SU-DHL-6 (cell line): ENCODE results near the gene ZNF579.

ENCODE experiments used
- H2AFZ ChIP-seq: fragments of 200-600 bp; sonication (generic); 2 replicates; pipeline ENCODE4 v1.6.1; 2014; ENCODE audit warnings: low read depth, mild to moderate bottlenecking, moderate library complexity, mixed read lengths, antibody characterized with exemption, low read length; ENCODE audit not compliant: severe bottlenecking
- H3F3A ChIP-seq: fragments of 200-600 bp; shearing (Covaris generic); 2 replicates; pipeline ENCODE4 v1.6.0; 2016; ENCODE audit warnings: antibody characterized with exemption, mild to moderate bottlenecking; ENCODE audit not compliant: insufficient read depth
- H3K27ac ChIP-seq: fragments of 200-600 bp; sonication (generic); 2 replicates; pipeline ENCODE4 v1.5.1; 2016; ENCODE audit warnings: low read depth, mild to moderate bottlenecking, low read length, moderate library complexity, mixed read lengths
- H3K27me3 ChIP-seq: fragments of 200-600 bp; sonication (generic), shearing (Covaris generic); 2 replicates; pipeline ENCODE4 v1.6.0; 2014; ENCODE audit warnings: mild to moderate bottlenecking, low read length
- H3K36me3 ChIP-seq: fragments of 200-600 bp; sonication (generic); 2 replicates; pipeline ENCODE4 v1.6.1; 2014; ENCODE audit warnings: mild to moderate bottlenecking, low read length, mixed read lengths
- H3K4me2 ChIP-seq: fragments of 300-600, 200-600 bp; shearing (Covaris generic), sonication (generic); 2 replicates; pipeline ENCODE4 v1.6.0; 2014; ENCODE audit warnings: low read length, low read depth, mild to moderate bottlenecking; ENCODE audit not compliant: poor library complexity, severe bottlenecking
- H3K4me3 ChIP-seq: fragments of 200-600 bp; sonication (generic); 2 replicates; pipeline ENCODE4 v1.5.1; 2014; ENCODE audit warnings: antibody characterized with exemption, low read length, mild to moderate bottlenecking, mixed read lengths; ENCODE audit not compliant: insufficient read depth, poor library complexity, severe bottlenecking
- H3K79me2 ChIP-seq: fragments of 200-600 bp; sonication (generic); 2 replicates; pipeline ENCODE4 v1.6.1; 2014; ENCODE audit warnings: mild to moderate bottlenecking, low read length, moderate library complexity; ENCODE audit not compliant: insufficient read depth
- H3K9ac ChIP-seq: fragments of 200-600 bp; sonication (generic); 2 replicates; pipeline ENCODE4 v1.7.0; 2014; ENCODE audit warnings: mild to moderate bottlenecking, low read length
- H3K9me2 ChIP-seq: fragments of 200-600 bp; sonication (generic); replicated peaks from 2 replicates; pipeline ENCODE4 v1.6.1; 2014; ENCODE audit warnings: low read length; ENCODE audit not compliant: insufficient read depth
- H3K9me3 ChIP-seq: fragments of 200-600 bp; sonication (generic); 2 replicates; pipeline ENCODE4 v1.6.1; 2014; ENCODE audit warnings: low read length, mixed read lengths; ENCODE audit not compliant: insufficient read depth
- H4K20me1 ChIP-seq: fragments of 200-600 bp; sonication (generic); 2 replicates; pipeline ENCODE4 v1.6.1; 2014; ENCODE audit warnings: low read depth, mild to moderate bottlenecking, antibody characterized with exemption, low read length, moderate library complexity, mixed read lengths
- EZH2phosphoT487 ChIP-seq: fragments of 200-600 bp; sonication (generic), shearing (Covaris generic); conservative IDR thresholded peaks from 2 replicates; pipeline ENCODE4 v1.6.1; 2018; ENCODE audit warnings: mild to moderate bottlenecking, antibody characterized with exemption, low read length, moderate library complexity, mixed read lengths
- TF ChIP-seq, protein P1 (sequence below): fragments of 200-600 bp; sonication (generic); IDR thresholded peaks from one replicate; pipeline ENCODE4 v1.5.1; 2017; ENCODE audit warnings: antibody characterized with exemption, mild to moderate bottlenecking, low read length, moderate library complexity; ENCODE audit not compliant: insufficient read depth, poor library complexity, severe bottlenecking

The ZNF579 gene

DNA sequence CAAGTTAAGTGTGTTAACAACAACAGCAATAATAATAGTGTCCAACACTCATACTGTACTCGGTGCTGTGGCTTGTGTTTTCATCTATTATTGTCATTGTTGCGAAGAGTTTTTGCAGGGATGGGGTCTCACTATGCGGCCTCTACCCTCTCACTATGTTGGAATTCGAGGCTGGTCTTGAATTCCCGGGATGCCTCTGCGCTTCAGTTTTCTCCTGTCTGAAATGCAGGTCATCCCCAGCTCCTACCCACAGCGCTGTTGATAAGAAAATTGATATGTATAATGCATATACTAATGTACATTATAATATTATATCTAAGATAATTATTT is 30.4 kb downstream of the ZNF579 start:
- Histone ChIP-seq H3K9me3 (no peaks in the 10 kb centered on the region), H3K9ac (no peak overlapping the region), H3K36me3 (no peaks in the 10 kb centered on the region), H3K4me2 (no peak overlapping the region), H3K27me3 (no peaks in the 10 kb centered on the region), H3K79me2 (no peaks in the 10 kb centered on the region), H3K4me3 (no peak overlapping the region), H3F3A (no peaks in the 10 kb centered on the region), H3K9me2 (no peaks in the 10 kb centered on the region), H2AFZ (no peak overlapping the region), H3K27ac (no peak overlapping the region), H4K20me1 (no peaks in the 10 kb centered on the region)
- TF ChIP-seq EZH2phosphoT487, result no peak
- TF ChIP-seq, protein P1, sequence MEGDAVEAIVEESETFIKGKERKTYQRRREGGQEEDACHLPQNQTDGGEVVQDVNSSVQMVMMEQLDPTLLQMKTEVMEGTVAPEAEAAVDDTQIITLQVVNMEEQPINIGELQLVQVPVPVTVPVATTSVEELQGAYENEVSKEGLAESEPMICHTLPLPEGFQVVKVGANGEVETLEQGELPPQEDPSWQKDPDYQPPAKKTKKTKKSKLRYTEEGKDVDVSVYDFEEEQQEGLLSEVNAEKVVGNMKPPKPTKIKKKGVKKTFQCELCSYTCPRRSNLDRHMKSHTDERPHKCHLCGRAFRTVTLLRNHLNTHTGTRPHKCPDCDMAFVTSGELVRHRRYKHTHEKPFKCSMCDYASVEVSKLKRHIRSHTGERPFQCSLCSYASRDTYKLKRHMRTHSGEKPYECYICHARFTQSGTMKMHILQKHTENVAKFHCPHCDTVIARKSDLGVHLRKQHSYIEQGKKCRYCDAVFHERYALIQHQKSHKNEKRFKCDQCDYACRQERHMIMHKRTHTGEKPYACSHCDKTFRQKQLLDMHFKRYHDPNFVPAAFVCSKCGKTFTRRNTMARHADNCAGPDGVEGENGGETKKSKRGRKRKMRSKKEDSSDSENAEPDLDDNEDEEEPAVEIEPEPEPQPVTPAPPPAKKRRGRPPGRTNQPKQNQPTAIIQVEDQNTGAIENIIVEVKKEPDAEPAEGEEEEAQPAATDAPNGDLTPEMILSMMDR, result no peak

DNA sequence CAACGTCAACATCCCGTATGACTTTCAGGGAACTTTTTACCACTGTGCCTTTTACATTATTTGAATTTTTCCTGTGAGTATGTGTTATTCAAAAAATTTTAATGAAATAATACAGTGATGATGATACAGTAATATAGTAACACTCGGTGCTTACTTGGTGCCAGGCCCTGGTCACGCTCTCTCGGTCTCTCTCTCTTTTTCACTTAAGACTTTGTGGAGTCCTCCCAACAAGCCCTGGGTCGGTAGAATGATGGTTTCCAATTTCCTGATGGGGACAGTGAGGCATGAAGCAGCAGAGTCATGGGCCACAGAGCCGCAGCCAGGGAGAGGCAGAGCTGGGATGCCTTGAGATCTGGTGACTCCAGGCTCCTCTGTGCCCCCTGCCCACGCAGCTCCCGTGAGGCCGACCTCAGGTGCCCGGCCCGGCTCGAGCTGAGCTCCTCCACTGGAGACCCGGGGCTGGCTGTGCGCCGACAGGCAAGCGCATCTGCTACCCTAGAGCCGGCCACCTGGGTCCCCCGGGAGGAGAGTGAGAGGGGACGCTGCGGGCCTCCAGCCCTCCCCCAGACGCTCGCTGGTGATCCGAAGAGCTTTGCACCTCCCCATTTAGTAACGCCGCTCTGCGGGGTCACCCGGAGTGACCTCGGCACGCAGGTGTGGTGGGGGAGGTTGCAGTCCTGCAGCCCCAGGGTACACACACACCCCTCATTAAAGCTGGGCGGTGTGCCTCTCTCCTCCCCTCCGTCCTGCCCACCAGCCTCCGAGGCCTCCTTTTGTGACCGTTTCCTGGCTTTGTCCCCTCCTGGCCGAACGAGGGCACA is 30.9 kb downstream of the ZNF579 start:
- H3K9me3 ChIP-seq, result no peaks in the 10 kb centered on the region
- no peaks in the 10 kb centered on the region for H3K79me2 ChIP-seq
- H3K9me2 ChIP-seq, result no peaks in the 10 kb centered on the region
- H3K27me3 ChIP-seq, result no peaks in the 10 kb centered on the region
- no peaks in the 10 kb centered on the region for H3F3A ChIP-seq
- no peak overlapping the region for H3K4me3 ChIP-seq
- no peak overlapping the region for H2AFZ ChIP-seq
- no peaks in the 10 kb centered on the region for H3K36me3 ChIP-seq
- TF ChIP-seq, protein P1, result no peak
- TF ChIP-seq EZH2phosphoT487, result no peak
- no peaks in the 10 kb centered on the region for H4K20me1 ChIP-seq
- H3K4me2 ChIP-seq, result no peak overlapping the region
- H3K27ac ChIP-seq, result no peak overlapping the region
- H3K9ac ChIP-seq, result no peak overlapping the region

DNA sequence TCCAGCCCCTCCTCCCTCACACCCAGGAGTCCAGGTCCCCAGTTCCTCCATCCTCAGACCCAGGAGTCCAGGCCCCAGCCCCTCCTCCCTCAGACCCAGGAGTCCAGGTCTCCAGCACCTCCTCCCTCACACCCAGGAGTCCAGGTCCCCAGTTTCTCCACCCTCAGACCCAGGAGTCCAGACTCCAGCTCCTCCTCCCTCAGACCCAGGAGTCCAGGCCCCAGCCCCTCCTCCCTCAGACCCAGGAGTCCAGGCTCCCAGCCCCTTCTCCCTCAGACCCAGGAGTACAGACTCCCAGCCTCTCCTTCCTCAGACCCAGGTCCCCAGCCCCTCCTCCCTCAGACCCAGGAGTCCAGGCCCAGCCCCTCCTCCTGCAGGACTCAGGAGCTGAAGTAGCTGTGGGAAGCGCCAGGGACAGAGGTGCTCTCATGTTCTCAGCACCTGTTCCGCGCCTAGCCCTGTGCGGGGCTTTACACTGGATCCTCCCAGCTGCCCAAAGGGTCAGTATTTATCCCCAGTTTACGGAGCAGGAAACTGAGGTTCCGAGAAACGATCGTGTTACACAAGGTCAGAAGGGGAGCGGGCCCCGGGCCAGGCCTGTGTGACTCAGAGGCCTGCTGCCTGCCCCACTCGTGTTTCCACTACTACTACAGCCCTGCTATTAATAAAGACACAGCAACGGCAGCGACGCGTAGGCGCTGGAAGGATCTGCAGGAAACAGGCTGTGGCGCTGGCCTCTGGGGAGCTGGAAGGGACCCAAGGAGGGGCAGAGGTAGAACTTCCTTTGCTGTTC is 33.6 kb downstream of the ZNF579 start:
- no peak overlapping the region for H3K4me2 ChIP-seq
- no peaks in the 10 kb centered on the region for H3K27me3 ChIP-seq
- TF ChIP-seq, protein P1, result no peak
- TF ChIP-seq EZH2phosphoT487, result no peak
- no peak overlapping the region for H3K4me3 ChIP-seq
- H3K9me3 ChIP-seq, result no peaks in the 10 kb centered on the region
- no peak overlapping the region for H3K9ac ChIP-seq
- no peaks in the 10 kb centered on the region for H3F3A ChIP-seq
- H3K36me3 ChIP-seq, result no peaks in the 10 kb centered on the region
- H4K20me1 ChIP-seq, result no peaks in the 10 kb centered on the region
- H3K9me2 ChIP-seq, result no peaks in the 10 kb centered on the region
- H3K79me2 ChIP-seq, result no peaks in the 10 kb centered on the region
- no peak overlapping the region for H3K27ac ChIP-seq
- H2AFZ ChIP-seq, result no peak overlapping the region
